ENCODE data around the gene ALG11. TPM values are rescaled to one million over a fixed set of nuclear protein-coding genes. Genes with fewer than 3 reads are reported as not detected.
A peak's percentile ranks its signal among the peaks of the same experiment; 100 is the strongest.

The ALG11 gene
- polyA plus RNA-seq, 1 experiment, result 6.2 TPM

DNA sequence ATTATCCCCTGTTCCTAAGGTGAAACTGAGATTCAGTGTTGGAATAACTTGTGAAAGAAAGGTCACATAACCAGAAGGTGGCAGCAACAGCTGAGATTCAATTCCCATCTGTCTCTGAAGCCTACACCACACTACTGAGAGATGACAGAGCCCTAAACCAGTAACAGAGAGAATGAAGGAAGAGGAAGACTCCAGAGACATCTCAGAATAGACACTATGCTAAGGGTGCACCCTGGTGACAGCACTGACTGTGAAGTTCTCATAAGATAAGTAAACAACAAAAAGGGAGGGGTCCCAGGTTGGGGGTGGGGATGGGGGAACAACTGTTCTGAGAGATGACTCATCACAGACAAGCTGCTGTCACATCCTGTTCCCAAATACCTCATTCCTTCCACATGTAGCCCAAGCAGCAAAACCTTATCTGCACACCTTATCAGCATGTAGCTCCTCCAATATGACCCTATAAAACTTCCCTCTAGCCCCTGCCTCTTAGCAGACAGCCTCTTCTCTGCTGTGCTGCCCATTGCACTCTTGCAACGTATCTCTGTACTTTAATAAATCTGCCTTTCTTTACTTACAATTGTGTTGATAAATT lies 58.8 kb downstream of the ALG11 start:
- Histone ChIP-seq H3K27me3 (ENCODE audit: control insufficient read depth, insufficient read depth, low read length) (no peaks in the 10 kb centered on the region), H3K4me3 (ENCODE audit: low read depth, low read length) (no peak overlapping the region), H3K36me3 (ENCODE audit: control insufficient read depth, insufficient read depth, low read length) (no peaks in the 10 kb centered on the region)
- no peak for DNase-seq (ENCODE audit: low read depth)
- POLR2A ChIA-PET, result no interaction called here
- TF ChIP-seq, protein P1, sequence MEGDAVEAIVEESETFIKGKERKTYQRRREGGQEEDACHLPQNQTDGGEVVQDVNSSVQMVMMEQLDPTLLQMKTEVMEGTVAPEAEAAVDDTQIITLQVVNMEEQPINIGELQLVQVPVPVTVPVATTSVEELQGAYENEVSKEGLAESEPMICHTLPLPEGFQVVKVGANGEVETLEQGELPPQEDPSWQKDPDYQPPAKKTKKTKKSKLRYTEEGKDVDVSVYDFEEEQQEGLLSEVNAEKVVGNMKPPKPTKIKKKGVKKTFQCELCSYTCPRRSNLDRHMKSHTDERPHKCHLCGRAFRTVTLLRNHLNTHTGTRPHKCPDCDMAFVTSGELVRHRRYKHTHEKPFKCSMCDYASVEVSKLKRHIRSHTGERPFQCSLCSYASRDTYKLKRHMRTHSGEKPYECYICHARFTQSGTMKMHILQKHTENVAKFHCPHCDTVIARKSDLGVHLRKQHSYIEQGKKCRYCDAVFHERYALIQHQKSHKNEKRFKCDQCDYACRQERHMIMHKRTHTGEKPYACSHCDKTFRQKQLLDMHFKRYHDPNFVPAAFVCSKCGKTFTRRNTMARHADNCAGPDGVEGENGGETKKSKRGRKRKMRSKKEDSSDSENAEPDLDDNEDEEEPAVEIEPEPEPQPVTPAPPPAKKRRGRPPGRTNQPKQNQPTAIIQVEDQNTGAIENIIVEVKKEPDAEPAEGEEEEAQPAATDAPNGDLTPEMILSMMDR (IDR thresholded peaks at IDR 0.05; ENCODE audit: insufficient read depth, low read depth, low read length), result peak; percentile 18; the same call in 1 of the 2 replicates
- CTCF ChIA-PET, result interaction anchor here (1.0 to 1.4 kb wide), 2 partner anchors 9 to 57 kb away, joined by 5 read pairs; no protein-coding TSS in a partner anchor

Other genes with a start within 250 kb of the ALG11 start
- gene DHRS12, start 208.2 kb upstream of the ALG11 start, polyA plus RNA-seq (2011; rRNA removed), result 5.6 and 6.5 TPM in 2 replicates
- gene TMEM272, start 167.2 kb upstream of the ALG11 start, polyA plus RNA-seq (2011; rRNA removed), result not detected in 2 replicates
- gene CCDC70, start 150.4 kb upstream of the ALG11 start, polyA plus RNA-seq (2011; rRNA removed), result not detected in 2 replicates
- gene ATP7B, start 948 bp upstream of the ALG11 start, polyA plus RNA-seq (2011; rRNA removed), result 1.9 and 2.5 TPM in 2 replicates
- gene UTP14C, start 12.3 kb downstream of the ALG11 start, polyA plus RNA-seq (2011; rRNA removed), result 8.9 and 15.9 TPM in 2 replicates
- 0.04 and 0.05 TPM in 2 replicates for gene NEK5, start 116.7 kb downstream of the ALG11 start, polyA plus RNA-seq (2011; rRNA removed)
- gene NEK3, start 147.2 kb downstream of the ALG11 start, polyA plus RNA-seq (2011; rRNA removed), result 4.8 and 10.1 TPM in 2 replicates